ENCODE data around the gene CHRFAM7A.
"Not testable (repeated sequence)": the region's sequence is repeated elsewhere in the genome, so short reads cannot be mapped to it uniquely, and the experiment has no call there.

The CHRFAM7A gene

DNA sequence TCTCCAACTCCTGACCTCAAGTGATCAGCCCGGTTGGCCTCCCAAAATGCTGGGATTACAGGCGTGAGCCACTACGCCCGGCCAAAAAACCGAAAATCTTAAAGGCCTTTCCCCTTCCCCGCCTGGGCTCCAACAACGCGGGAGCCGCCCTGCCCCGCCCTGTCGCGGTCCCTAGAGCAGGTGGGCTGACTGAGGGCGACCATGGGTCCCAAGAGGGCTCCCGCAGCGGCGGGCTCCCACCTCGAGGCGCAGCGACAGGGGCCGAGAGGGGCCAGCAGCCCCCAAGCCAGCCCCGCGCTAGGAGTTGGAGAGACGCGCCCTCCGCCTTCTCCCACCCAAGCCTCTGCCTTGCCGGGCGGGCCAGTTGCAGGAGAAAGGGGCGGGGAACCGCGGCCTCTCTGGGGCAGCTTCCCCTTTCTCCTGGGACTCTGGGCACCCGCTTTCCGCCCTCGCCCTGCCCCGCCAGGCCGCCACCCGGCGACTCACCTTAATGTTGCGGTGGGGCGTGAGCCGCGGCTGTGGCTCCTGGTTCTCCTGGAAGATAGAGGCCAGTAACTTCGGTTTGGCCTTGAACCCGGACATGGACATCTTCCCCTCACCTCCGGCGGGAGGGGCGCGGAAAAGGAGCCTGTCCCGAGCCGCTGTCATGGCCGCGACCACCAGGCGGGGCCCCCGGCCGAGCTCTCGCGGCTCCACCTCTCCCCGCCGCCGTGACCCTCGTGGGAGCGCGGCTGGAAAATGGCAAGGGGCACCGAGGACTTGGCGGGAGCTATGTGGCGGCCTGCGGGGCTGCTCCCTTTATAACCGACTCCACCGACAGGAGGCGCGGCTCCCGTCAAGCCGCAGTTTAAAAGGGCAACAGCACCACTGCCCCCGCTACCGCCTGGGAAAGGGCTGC lies at the start of gene CHRFAM7A:
TSS of gene CHRFAM7A (minus strand) at position 775 of the 898 bp plus-strand sequence. CDS start 10,189 bp downstream, outside the sequence.
- DNase-seq, result not testable (repeated sequence)

GRCh38 chr15:30438348-30438747 lies 45.0 kb upstream of the CHRFAM7A start:
- DNase-seq, result not testable (repeated sequence)

GRCh38 chr15:30435878-30436277 lies 42.5 kb upstream of the CHRFAM7A start:
- not testable (repeated sequence) for DNase-seq

GRCh38 chr15:30420723-30421122 lies 27.4 kb upstream of the CHRFAM7A start:
- not testable (repeated sequence) for DNase-seq

- not testable (repeated sequence) for DNase-seq
Observed at GRCh38 chr15:30414160-30414559, 20.8 kb upstream of the CHRFAM7A start, which contains the start of gene GOLGA8R. GOLGA8R (minus strand) TSS chr15:30414260; CDS start chr15:30414162, 98 bp downstream.

DNA sequence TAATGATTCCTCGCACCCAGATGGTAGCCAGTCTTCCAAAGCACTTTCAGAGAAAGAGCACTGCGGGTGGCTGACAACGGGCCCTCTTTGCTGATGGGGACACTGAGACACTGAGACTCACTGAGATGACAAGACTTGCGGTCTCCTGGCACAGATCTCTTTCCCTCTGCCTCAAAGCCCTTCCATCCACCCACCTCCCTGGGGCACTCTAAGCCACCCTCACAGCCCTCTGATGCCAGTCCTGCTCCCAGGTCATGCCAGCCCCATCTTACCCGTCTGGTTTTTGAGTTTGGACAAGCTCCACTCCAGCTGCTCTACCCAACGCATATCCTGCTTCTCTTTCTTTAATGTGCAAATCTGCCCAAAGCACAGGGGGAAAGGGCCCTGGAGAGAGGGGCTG lies 14.3 kb upstream of the CHRFAM7A start:
- not testable (repeated sequence) for DNase-seq

DNA sequence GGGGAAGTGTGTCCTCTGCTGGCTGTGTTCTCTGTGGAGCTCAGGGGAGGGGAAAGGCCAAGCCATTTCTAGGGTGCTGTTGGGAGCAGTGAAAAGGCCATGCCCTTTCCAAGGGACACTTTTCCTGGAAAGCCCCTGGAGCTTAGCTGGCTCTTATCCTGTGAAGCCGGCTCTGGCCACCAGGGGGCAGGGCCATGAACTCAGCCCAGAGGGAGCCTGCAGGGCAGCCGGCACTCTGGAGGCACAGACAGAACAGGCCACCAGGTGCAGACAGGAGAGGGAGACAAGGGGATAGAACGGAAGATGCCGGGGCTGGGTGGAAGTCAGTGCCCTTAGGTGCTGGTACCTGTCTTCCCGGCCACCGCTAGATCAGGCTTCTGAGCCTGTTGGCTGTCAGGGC lies 5.6 kb upstream of the CHRFAM7A start:
- DNase-seq, result not testable (repeated sequence)

- not testable (repeated sequence) for DNase-seq
Observed at GRCh38 chr15:30393664-30393991, 288 bp upstream of the CHRFAM7A start.

DNA sequence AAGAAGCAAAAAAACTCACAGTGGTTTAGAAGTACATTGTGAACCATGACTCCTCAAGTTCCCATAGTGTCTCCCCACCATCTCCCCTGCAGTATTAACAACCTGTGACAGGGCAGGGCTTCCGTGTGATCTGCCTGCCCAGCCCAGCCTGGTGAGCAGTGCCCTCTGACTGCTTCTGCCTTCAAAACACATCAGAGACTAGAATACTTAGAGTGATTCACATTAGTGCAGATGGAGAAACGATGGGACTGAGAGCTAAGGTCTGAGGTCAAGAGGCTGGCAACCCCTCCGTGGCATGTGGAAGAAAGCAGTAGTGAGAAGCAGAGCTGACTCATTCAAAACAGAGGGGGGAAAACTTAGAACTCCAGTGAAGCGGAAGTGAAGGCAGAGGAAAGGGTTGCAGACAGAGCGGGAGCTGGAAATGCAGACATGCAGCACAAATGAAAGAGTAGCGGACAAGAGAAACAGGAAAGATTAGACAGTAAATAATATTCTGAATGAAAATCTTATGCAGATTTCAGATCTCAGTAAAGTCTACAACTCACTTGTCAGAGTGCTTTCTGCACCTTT lies 6.9 kb downstream of the CHRFAM7A start:
- not testable (repeated sequence) for DNase-seq

DNA sequence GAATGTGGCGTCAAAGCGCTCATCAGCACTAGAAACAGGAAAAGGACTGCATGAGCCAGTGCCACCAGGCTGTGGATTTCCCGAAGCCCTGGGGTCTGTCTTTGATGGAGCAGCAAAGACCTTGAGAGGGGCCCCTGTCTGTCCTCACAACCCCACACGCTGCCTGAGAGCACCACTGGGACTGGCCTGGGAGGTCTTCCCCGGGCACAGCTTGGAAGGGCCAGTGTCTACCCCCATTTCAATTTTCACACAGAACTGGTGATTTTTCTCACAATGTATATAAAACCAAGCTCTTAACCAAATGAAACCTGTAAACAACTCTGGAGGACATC lies 16.3 kb downstream of the CHRFAM7A start:
- DNase-seq, result not testable (repeated sequence)

GRCh38 chr15:30376375-30377081 lies 16.8 kb downstream of the CHRFAM7A start:
- DNase-seq, result not testable (repeated sequence)

DNA sequence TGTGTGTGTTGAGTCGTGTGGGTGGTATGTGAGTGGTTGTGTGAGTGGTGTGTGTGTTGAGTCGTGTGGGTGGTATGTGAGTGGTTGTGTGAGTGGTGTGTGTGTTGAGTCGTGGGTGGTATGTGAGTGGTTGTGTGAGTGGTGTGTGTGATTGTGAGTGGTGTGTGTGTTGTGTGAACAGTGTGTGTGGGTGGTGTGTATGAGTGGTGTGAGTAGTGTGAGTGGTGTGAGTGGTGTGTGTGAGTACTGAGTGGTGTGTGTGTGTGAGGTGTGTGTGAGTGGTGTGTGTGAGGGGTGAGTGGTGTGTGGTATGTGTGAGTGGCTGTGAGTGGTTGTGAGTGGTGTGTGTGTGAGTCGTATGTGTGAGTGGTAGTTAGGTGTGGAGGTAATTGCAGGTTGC lies 17.5 kb downstream of the CHRFAM7A start:
- DNase-seq, result not testable (repeated sequence)

DNA sequence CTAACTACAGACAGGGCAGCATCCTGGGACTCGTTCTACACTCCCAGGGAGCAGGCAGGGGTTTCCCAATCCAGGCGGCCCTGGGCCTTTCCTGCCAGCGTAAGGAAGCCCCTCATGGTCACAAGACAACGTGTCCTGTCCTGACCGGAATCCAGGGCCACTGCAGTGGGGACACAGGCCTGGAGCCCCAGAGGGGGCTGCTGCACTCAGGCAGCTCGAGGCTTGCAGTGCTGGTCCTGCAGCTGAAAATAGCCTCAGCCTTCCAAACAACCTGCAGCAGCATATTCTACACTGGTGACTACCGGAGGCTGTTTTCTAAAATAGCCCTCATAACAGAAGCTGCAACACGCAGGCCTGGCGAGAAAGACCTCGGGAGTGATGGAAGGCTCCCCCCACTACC lies 18.5 kb downstream of the CHRFAM7A start:
- DNase-seq, result not testable (repeated sequence)

GRCh38 chr15:30368271-30368670 lies 25.1 kb downstream of the CHRFAM7A start:
- not testable (repeated sequence) for DNase-seq

DNA sequence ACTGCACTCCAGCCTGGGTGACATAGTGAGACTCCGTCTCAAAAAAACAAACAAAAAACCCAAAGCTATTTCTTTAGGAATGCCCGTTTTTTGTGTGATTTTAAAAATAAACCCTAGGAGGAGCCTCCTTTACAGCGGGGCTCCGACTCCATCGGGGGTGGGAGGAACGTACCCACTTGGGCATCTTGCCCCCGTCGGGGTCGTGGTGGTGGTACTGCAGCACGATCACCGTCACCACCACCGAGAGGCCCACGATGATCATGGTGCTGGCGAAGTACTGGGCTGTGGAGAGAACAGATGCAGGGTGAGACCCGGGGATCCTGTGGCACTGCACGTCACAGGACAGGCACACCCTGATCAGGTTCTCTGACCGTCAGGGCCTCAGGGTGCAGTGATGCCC lies 26.1 kb downstream of the CHRFAM7A start:
- not testable (repeated sequence) for DNase-seq

GRCh38 chr15:30361404-30361803 lies 31.9 kb downstream of the CHRFAM7A start:
- not testable (repeated sequence) for DNase-seq

GRCh38 chr15:30360990-30361389 lies 32.4 kb downstream of the CHRFAM7A start:
- not testable (repeated sequence) for DNase-seq

- not testable (repeated sequence) for DNase-seq
Observed at GRCh38 chr15:30355043-30355442, 38.3 kb downstream of the CHRFAM7A start.

- not testable (repeated sequence) for DNase-seq
Observed at GRCh38 chr15:30349803-30350202, 43.5 kb downstream of the CHRFAM7A start.

GRCh38 chr15:30336584-30336983 lies 56.8 kb downstream of the CHRFAM7A start:
- not testable (repeated sequence) for DNase-seq

DNA sequence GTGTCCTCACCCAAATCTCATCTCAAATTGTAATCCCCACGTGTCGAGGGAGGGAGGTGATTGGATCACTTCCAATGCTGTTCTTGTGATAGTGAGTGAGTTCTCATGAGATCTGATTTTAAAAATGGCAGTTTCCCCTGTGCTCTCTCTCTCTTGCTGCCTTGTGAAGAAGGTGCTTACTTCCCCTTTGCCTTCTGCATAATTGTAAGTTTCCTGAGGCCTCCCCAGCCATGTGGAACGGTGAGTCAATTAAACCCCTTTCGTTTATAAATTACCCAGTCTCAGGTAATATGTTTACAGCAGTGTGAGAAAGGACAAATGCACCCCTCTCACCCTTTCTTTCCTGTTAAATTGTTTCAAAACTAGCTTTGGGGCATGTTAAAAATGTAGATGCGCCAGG lies 59.2 kb downstream of the CHRFAM7A start:
- DNase-seq, result not testable (repeated sequence)

GRCh38 chr15:30326145-30326544 lies 67.2 kb downstream of the CHRFAM7A start:
- DNase-seq, result not testable (repeated sequence)

DNA sequence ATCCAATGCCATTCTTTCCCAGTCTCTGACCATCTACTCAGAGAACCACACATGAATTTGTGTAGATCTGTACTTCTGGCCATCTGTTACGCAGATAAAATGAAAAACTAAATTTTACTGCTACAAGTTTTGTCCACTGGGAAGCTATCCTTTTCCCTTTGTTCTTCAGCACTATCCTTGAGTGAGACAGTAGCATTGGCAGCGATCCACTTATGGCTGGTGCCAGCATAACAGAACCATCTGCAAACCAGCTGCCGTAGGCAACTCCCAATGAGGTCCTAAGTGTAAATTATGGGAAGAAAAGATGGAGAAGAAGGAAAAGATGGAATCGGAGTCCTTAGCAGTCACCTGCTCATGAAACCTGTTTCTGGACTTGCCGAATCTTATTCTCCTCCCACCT lies 72.3 kb downstream of the CHRFAM7A start:
- DNase-seq, result not testable (repeated sequence)

Measured in NCI-H2107 (cell line).